ENCODE results near the gene USP36.
"Not testable (repeated sequence)": the region's sequence is repeated elsewhere in the genome, so short reads cannot be mapped to it uniquely, and the experiment has no call there.

USP36 gene

GRCh38 chr17:78761789-78762406, 78.7 kb downstream of the USP36 start:
- Histone ChIP-seq H3K4me1 (ENCODE audit: control insufficient read depth, insufficient read depth, low read length) (peaks cover 2% of the 10 kb centered on the region), H3K4me3 (ENCODE audit: low read length) (no peak overlapping the region), H3K27me3 (ENCODE audit: control insufficient read depth, insufficient read depth, low read length) (no peaks in the 10 kb centered on the region), H3K9ac (ENCODE audit: low read length) (no peak overlapping the region), H3K27ac (ENCODE audit: low read depth, low read length) (no peak overlapping the region), H3K36me3 (ENCODE audit: control insufficient read depth, insufficient read depth, low read length) (no peaks in the 10 kb centered on the region)

- Histone ChIP-seq H3K27me3 (ENCODE audit: control insufficient read depth, insufficient read depth, low read length) (no peaks in the 10 kb centered on the region), H3K36me3 (ENCODE audit: control insufficient read depth, insufficient read depth, low read length) (no peaks in the 10 kb centered on the region), H3K27ac (ENCODE audit: low read depth, low read length) (no peak overlapping the region), H3K4me1 (ENCODE audit: control insufficient read depth, insufficient read depth, low read length) (peaks cover 2% of the 10 kb centered on the region), H3K9ac (ENCODE audit: low read length) (no peak overlapping the region), H3K4me3 (ENCODE audit: low read length) (no peak overlapping the region)
These were observed 80.7 kb downstream of the USP36 start for GRCh38 chr17:78759969-78760352.

- H3K27ac ChIP-seq (ENCODE audit: low read depth, low read length): no peak overlapping the region
- H3K36me3 ChIP-seq (ENCODE audit: control insufficient read depth, insufficient read depth, low read length): no peaks in the 10 kb centered on the region
- no peak overlapping the region for H3K9ac ChIP-seq (ENCODE audit: low read length)
- no peak overlapping the region for H3K4me3 ChIP-seq (ENCODE audit: low read length)
- H3K27me3 ChIP-seq (ENCODE audit: control insufficient read depth, insufficient read depth, low read length): no peaks in the 10 kb centered on the region
- no peaks in the 10 kb centered on the region for H3K4me1 ChIP-seq (ENCODE audit: control insufficient read depth, insufficient read depth, low read length)
These were observed 81.2 kb downstream of the USP36 start for GRCh38 chr17:78759203-78759968.

- Histone ChIP-seq H3K4me3 (ENCODE audit: low read length) (no peak overlapping the region), H3K27ac (ENCODE audit: low read depth, low read length) (no peak overlapping the region), H3K27me3 (ENCODE audit: control insufficient read depth, insufficient read depth, low read length) (no peaks in the 10 kb centered on the region), H3K4me1 (ENCODE audit: control insufficient read depth, insufficient read depth, low read length) (no peaks in the 10 kb centered on the region), H3K36me3 (ENCODE audit: control insufficient read depth, insufficient read depth, low read length) (no peaks in the 10 kb centered on the region), H3K9ac (ENCODE audit: low read length) (no peak overlapping the region)
These were observed 87.0 kb downstream of the USP36 start for GRCh38 chr17:78753316-78754250.

GRCh38 chr17:78751447-78752161, 89.0 kb downstream of the USP36 start:
- Histone ChIP-seq H3K4me3 (ENCODE audit: low read length) (no peak overlapping the region), H3K9ac (ENCODE audit: low read length) (no peak overlapping the region), H3K27me3 (ENCODE audit: control insufficient read depth, insufficient read depth, low read length) (no peaks in the 10 kb centered on the region), H3K27ac (ENCODE audit: low read depth, low read length) (no peak overlapping the region), H3K4me1 (ENCODE audit: control insufficient read depth, insufficient read depth, low read length) (peaks cover 3% of the 10 kb centered on the region), H3K36me3 (ENCODE audit: control insufficient read depth, insufficient read depth, low read length) (no peaks in the 10 kb centered on the region)

GRCh38 chr17:78751000-78751399, 89.6 kb downstream of the USP36 start:
- not testable (repeated sequence) for H3K4me1 ChIP-seq (ENCODE audit: control insufficient read depth, insufficient read depth, low read length); H3K27ac ChIP-seq (ENCODE audit: low read depth, low read length); H3K27me3 ChIP-seq (ENCODE audit: control insufficient read depth, insufficient read depth, low read length); H3K4me3 ChIP-seq (ENCODE audit: low read length); H3K36me3 ChIP-seq (ENCODE audit: control insufficient read depth, insufficient read depth, low read length); H3K9ac ChIP-seq (ENCODE audit: low read length)

- Histone ChIP-seq H3K4me3 (ENCODE audit: low read length) (no peak overlapping the region), H3K27ac (ENCODE audit: low read depth, low read length) (peak overlapping the region; percentile 16), H3K9ac (ENCODE audit: low read length) (no peak overlapping the region), H3K36me3 (ENCODE audit: control insufficient read depth, insufficient read depth, low read length) (no peaks in the 10 kb centered on the region), H3K4me1 (ENCODE audit: control insufficient read depth, insufficient read depth, low read length) (peaks cover 6% of the 10 kb centered on the region), H3K27me3 (ENCODE audit: control insufficient read depth, insufficient read depth, low read length) (no peaks in the 10 kb centered on the region)
These were observed 91.8 kb downstream of the USP36 start for GRCh38 chr17:78748730-78749317.

GRCh38 chr17:78748048-78748729, 92.4 kb downstream of the USP36 start:
- Histone ChIP-seq H3K9ac (ENCODE audit: low read length) (no peak overlapping the region), H3K27ac (ENCODE audit: low read depth, low read length) (peak overlapping the region; percentile 40)

GRCh38 chr17:78747488-78747887, 93.1 kb downstream of the USP36 start:
- Histone ChIP-seq H3K4me3 (ENCODE audit: low read length) (no peak overlapping the region), H3K4me1 (ENCODE audit: control insufficient read depth, insufficient read depth, low read length) (peaks cover 6% of the 10 kb centered on the region), H3K36me3 (ENCODE audit: control insufficient read depth, insufficient read depth, low read length) (no peaks in the 10 kb centered on the region), H3K27me3 (ENCODE audit: control insufficient read depth, insufficient read depth, low read length) (no peaks in the 10 kb centered on the region), H3K9ac (ENCODE audit: low read length) (no peak overlapping the region), H3K27ac (ENCODE audit: low read depth, low read length) (peak overlapping the region; percentile 40)

More at GRCh38 chr17:78748048-78748729, 92.4 kb downstream of the USP36 start:
- Histone ChIP-seq H3K4me3 (ENCODE audit: low read length) (peak overlapping the region; percentile 42), H3K36me3 (ENCODE audit: control insufficient read depth, insufficient read depth, low read length) (no peaks in the 10 kb centered on the region), H3K4me1 (ENCODE audit: control insufficient read depth, insufficient read depth, low read length) (peaks cover 6% of the 10 kb centered on the region), H3K27me3 (ENCODE audit: control insufficient read depth, insufficient read depth, low read length) (no peaks in the 10 kb centered on the region)

- Histone ChIP-seq H3K4me3 (ENCODE audit: low read length) (no peak overlapping the region), H3K27ac (ENCODE audit: low read depth, low read length) (no peak overlapping the region), H3K27me3 (ENCODE audit: control insufficient read depth, insufficient read depth, low read length) (no peaks in the 10 kb centered on the region), H3K9ac (ENCODE audit: low read length) (no peak overlapping the region), H3K4me1 (ENCODE audit: control insufficient read depth, insufficient read depth, low read length) (peaks cover 6% of the 10 kb centered on the region), H3K36me3 (ENCODE audit: control insufficient read depth, insufficient read depth, low read length) (no peaks in the 10 kb centered on the region)
These were observed 93.7 kb downstream of the USP36 start for GRCh38 chr17:78746949-78747269.

GRCh38 chr17:78746263-78746948, 94.2 kb downstream of the USP36 start:
- H3K4me3 ChIP-seq (ENCODE audit: low read length): no peak overlapping the region
- H3K27ac ChIP-seq (ENCODE audit: low read depth, low read length): no peak overlapping the region
- no peak overlapping the region for H3K9ac ChIP-seq (ENCODE audit: low read length)
- no peaks in the 10 kb centered on the region for H3K27me3 ChIP-seq (ENCODE audit: control insufficient read depth, insufficient read depth, low read length)
- peaks cover 6% of the 10 kb centered on the region for H3K4me1 ChIP-seq (ENCODE audit: control insufficient read depth, insufficient read depth, low read length)
- no peaks in the 10 kb centered on the region for H3K36me3 ChIP-seq (ENCODE audit: control insufficient read depth, insufficient read depth, low read length)
